ENCODE data around the gene ZNF669. TPM values are rescaled to one million over a fixed set of nuclear protein-coding genes. Genes with fewer than 3 reads are reported as not detected.

The ZNF669 gene
- polyA plus RNA-seq, 3 donors: 5.1 to 8.9 (median 8.9) TPM

DNA sequence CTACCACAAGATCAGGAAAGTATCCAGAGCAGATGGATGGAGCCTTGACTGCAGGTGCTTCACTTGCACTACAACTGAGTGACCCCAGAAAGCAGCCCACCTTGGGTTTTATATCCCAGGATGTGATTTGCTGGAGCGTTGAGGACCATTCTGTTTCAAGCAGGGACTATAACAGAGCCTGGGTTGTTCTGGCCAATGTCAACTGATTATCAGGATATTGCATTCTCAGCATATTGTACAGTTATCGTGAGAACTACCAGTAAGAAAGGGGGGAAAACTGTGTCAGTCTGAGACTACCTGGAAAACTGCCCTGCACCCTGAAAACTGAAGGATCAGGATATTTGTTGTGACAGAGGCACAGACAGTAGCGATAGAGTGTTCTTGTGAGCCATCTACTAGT, 8.0 kb downstream of the ZNF669 start:
- H3K79me2 ChIP-seq (ENCODE audit: insufficient read depth, low read length): peaks cover 7% of the 10 kb centered on the region
- no peak for DNase-seq
- peaks cover 13 to 26% of the 10 kb centered on the region in 2 donors for H3K36me3 ChIP-seq (replicated peaks in 1 of 2; ENCODE audit: control insufficient read depth in 1 of 2, insufficient read depth in 2 of 2, low read length in 2 of 2)
- no peak overlapping the region for H3K27ac ChIP-seq (ENCODE audit: low read depth in 1 of 2, low read length in 2 of 2)
- Mint-ChIP-seq H3K4me3 (no peak overlapping the region), H3K27me3 (ENCODE audit: low read depth in 3 of 3) (peaks cover 0 to 1% (median 1%) of the 10 kb centered on the region in 3 donors), H3K9me3 (peaks cover 39 to 75% (median 67%) of the 10 kb centered on the region in 7 donors), H3K4me1 (no peaks in the 10 kb centered on the region), H3K27ac (no peak overlapping the region), H3K36me3 (peaks cover 19 to 43% of the 10 kb centered on the region in 2 donors)
- TF ChIP-seq, protein P1, sequence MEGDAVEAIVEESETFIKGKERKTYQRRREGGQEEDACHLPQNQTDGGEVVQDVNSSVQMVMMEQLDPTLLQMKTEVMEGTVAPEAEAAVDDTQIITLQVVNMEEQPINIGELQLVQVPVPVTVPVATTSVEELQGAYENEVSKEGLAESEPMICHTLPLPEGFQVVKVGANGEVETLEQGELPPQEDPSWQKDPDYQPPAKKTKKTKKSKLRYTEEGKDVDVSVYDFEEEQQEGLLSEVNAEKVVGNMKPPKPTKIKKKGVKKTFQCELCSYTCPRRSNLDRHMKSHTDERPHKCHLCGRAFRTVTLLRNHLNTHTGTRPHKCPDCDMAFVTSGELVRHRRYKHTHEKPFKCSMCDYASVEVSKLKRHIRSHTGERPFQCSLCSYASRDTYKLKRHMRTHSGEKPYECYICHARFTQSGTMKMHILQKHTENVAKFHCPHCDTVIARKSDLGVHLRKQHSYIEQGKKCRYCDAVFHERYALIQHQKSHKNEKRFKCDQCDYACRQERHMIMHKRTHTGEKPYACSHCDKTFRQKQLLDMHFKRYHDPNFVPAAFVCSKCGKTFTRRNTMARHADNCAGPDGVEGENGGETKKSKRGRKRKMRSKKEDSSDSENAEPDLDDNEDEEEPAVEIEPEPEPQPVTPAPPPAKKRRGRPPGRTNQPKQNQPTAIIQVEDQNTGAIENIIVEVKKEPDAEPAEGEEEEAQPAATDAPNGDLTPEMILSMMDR (IDR thresholded peaks at IDR 0.05): no peak
- H3K27me3 ChIP-seq (ENCODE audit: control insufficient read depth in 2 of 2, insufficient read depth in 2 of 2, low read length in 2 of 2): no peaks in the 10 kb centered on the region
- no peak overlapping the region for H3K4me2 ChIP-seq (replicated peaks; ENCODE audit: extremely low read depth, low read length, poor library complexity, severe bottlenecking)
- H4K20me1 ChIP-seq (ENCODE audit: insufficient read depth, low read length): no peaks in the 10 kb centered on the region
- no peak overlapping the region for H3K9ac ChIP-seq (ENCODE audit: insufficient read depth, low read length, poor library complexity, severe bottlenecking)
- H3K9me3 ChIP-seq (replicated peaks in 1 of 2; ENCODE audit: control insufficient read depth in 1 of 2, insufficient read depth in 1 of 2, low read length in 2 of 2): peaks cover 53 to 66% of the 10 kb centered on the region in 2 donors
- no peak overlapping the region for H3K4me3 ChIP-seq (replicated peaks in 1 of 3; ENCODE audit: low read depth in 2 of 3, low read length in 3 of 3)
- 100% methylated on average over 2 of the region's 3 CpGs for WGBS (ENCODE audit: insufficient coverage)
- no peak overlapping the region for H2AFZ ChIP-seq (ENCODE audit: insufficient read depth, low read depth, low read length, poor library complexity, severe bottlenecking)
- intact Hi-C loops (cut with micrococcal nuclease): no loop called here
- H3K4me1 ChIP-seq (ENCODE audit: control insufficient read depth in 1 of 2, insufficient read depth in 2 of 2, low read length in 2 of 2): no peaks in the 10 kb centered on the region

DNA sequence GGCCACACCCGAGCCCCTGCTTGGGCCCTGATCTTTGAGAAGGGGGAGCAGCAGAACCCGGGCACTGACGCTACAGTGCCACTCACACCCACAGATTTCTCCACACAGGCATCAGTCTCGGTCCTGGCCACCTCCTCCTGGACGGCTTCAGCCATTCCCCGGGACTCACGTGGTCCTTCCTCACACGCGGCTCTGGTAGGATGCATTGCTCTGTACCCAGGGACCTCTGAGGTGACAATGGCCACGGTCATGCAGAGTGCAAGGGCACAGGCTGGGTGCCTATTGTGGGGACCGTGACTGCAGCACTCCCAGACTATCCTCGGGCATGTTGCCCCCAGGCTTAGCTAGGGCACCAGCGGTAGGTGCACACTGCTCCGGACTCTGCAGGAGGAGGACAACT, 13.7 kb downstream of the ZNF669 start:
- H3K36me3 ChIP-seq (replicated peaks in 1 of 2; ENCODE audit: control insufficient read depth in 1 of 2, insufficient read depth in 2 of 2, low read length in 2 of 2): no peaks in the 10 kb centered on the region
- no peaks in the 10 kb centered on the region for H4K20me1 ChIP-seq (ENCODE audit: insufficient read depth, low read length)
- H3K4me2 ChIP-seq (replicated peaks; ENCODE audit: extremely low read depth, low read length, poor library complexity, severe bottlenecking): no peak overlapping the region
- Mint-ChIP-seq H3K4me1 (no peaks in the 10 kb centered on the region), H3K36me3 (no peaks in the 10 kb centered on the region), H3K9me3 (peaks cover 3 to 19% (median 17%) of the 10 kb centered on the region in 7 donors), H3K27ac (no peak overlapping the region), H3K4me3 (no peak overlapping the region), H3K27me3 (ENCODE audit: low read depth in 3 of 3) (peaks cover 1 to 5% (median 4%) of the 10 kb centered on the region in 3 donors)
- H2AFZ ChIP-seq (ENCODE audit: insufficient read depth, low read depth, low read length, poor library complexity, severe bottlenecking): no peak overlapping the region
- H3K4me3 ChIP-seq (replicated peaks in 1 of 3; ENCODE audit: low read depth in 2 of 3, low read length in 3 of 3): no peak overlapping the region
- H3K79me2 ChIP-seq (ENCODE audit: insufficient read depth, low read length): no peaks in the 10 kb centered on the region
- TF ChIP-seq, protein P1 (IDR thresholded peaks at IDR 0.05): no peak
- no peaks in the 10 kb centered on the region for H3K27me3 ChIP-seq (ENCODE audit: control insufficient read depth in 2 of 2, insufficient read depth in 2 of 2, low read length in 2 of 2)
- H3K9me3 ChIP-seq (replicated peaks in 1 of 2; ENCODE audit: control insufficient read depth in 1 of 2, insufficient read depth in 1 of 2, low read length in 2 of 2): peaks cover 12 to 16% of the 10 kb centered on the region in 2 donors
- WGBS (ENCODE audit: insufficient coverage): 87% methylated on average over 13 of the region's 14 CpGs
- intact Hi-C loops (cut with micrococcal nuclease): no loop called here
- H3K27ac ChIP-seq (ENCODE audit: low read depth in 1 of 2, low read length in 2 of 2): no peak overlapping the region
- no peaks in the 10 kb centered on the region for H3K4me1 ChIP-seq (ENCODE audit: control insufficient read depth in 1 of 2, insufficient read depth in 2 of 2, low read length in 2 of 2)
- H3K9ac ChIP-seq (ENCODE audit: insufficient read depth, low read length, poor library complexity, severe bottlenecking): no peak overlapping the region
- no peak for DNase-seq
